Adrenal gland (tissue), 5 donors: Measurements from ENCODE around the gene PYCR2.

ENCODE experiments used
- POLR2A ChIP-seq, 2 donors: fragments of 450-650 bp; IDR thresholded peaks; one replicate each; pipeline ENCODE4 v1.6.1; 2017; ENCODE audit warnings: antibody characterized with exemption in 2 of 2, mild to moderate bottlenecking in 2 of 2, moderate library complexity in 1 of 2
- TF ChIP-seq, protein P1 (sequence below), 6 experiments: fragments of 450-650 bp in 4 of 6; fragments of 200-600 bp in 2 of 6; sonication (generic) in 1 of 6; IDR thresholded peaks; 1 replicate in 5 of 6; 2 replicates in 1 of 6; pipeline versions ENCODE4 v1.5.1 to v1.8.0; 2016 to 2021; ENCODE audit warnings: antibody characterized with exemption in 6 of 6, mild to moderate bottlenecking in 2 of 6, moderate library complexity in 1 of 6
- donor health status: DM: no; HTN: no; CAD: no.

DNA sequence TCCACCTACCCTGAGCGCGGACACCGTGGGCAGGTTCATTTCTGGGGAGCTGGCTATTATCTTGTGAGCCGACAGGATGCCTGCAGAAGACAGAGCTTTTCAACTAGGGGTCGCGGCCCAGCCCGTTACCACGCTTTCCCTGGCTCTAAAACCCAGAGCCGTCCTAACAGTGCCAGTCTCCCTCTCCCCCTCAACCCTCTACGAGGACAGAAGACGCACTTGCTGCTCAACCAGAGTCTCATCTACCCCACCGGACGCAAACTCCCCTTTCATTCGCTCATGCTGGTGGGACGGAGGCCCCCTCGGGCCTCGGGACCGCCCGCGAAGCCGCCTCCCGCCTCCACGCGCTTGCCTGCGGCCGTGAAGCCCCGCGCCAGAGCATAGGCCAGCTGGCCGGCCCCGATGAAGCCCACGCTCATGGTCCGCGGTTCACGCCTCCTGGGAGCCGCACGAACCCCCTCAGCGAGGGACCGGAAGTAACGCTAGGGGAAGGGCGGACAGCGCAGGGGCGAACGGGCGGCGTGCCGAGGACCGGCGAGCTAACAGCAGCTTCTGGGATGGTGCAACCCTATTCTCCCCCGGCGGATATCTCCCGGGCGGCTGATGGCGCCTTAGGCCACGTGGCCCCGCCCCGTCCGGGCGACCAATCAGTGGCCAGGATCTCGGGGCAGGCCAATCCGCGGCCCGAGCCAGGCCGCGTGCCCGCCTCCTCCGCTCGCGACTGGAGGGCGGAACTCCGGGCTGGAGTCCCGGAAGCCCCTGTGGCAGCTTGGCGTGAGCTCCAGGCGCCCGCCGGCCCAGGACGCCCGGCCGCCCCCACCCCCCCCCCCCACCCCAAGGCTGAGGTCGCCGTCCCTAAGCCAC, at the start of gene PYCR2:
- TF ChIP-seq, protein P1, sequence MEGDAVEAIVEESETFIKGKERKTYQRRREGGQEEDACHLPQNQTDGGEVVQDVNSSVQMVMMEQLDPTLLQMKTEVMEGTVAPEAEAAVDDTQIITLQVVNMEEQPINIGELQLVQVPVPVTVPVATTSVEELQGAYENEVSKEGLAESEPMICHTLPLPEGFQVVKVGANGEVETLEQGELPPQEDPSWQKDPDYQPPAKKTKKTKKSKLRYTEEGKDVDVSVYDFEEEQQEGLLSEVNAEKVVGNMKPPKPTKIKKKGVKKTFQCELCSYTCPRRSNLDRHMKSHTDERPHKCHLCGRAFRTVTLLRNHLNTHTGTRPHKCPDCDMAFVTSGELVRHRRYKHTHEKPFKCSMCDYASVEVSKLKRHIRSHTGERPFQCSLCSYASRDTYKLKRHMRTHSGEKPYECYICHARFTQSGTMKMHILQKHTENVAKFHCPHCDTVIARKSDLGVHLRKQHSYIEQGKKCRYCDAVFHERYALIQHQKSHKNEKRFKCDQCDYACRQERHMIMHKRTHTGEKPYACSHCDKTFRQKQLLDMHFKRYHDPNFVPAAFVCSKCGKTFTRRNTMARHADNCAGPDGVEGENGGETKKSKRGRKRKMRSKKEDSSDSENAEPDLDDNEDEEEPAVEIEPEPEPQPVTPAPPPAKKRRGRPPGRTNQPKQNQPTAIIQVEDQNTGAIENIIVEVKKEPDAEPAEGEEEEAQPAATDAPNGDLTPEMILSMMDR (IDR thresholded peaks at IDR 0.05), result no peak
- TF ChIP-seq POLR2A (IDR thresholded peaks at IDR 0.05), result peak; percentile 74 to 88
